ENCODE measurements around the gene PRDM11. TPM values are rescaled to one million over a fixed set of nuclear protein-coding genes. Genes with fewer than 3 reads are reported as not detected.

The PRDM11 gene
- total and polyA plus RNA-seq, 8 donors, result 1.2 to 139 (median 7.9) TPM

- H3K4me1 ChIP-seq, result no peaks in the 10 kb centered on the region
- TF ChIP-seq POLR2A (IDR thresholded peaks at IDR 0.05) (no peak), EP300 (IDR thresholded peaks at IDR 0.05) (no peak), CTCF (IDR thresholded peaks at IDR 0.05) (no peak), POLR2AphosphoS5 (IDR thresholded peaks at IDR 0.05) (no peak)
- no peaks in the 10 kb centered on the region for H3K9me3 ChIP-seq
- peaks cover 0 to 46% (median 0%) of the 10 kb centered on the region in 3 donors for H3K27me3 ChIP-seq
- no peak for DNase-seq
- no peak overlapping the region for H3K27ac ChIP-seq
- no peak overlapping the region for H3K4me3 ChIP-seq
- intact Hi-C loops (cut with DNase I; ENCODE audit: low total_unique reads), result no loop called here
- WGBS, 5 donors, result 34 to 68% (median 52%) methylated on average over 1 of the region's 1 CpG
- H3K36me3 ChIP-seq, result no peaks in the 10 kb centered on the region
These were observed 120.2 kb downstream of the PRDM11 start for GRCh38 chr11:45266676-45267020.

GRCh38 chr11:45267052-45267451, 120.6 kb downstream of the PRDM11 start:
- no peaks in the 10 kb centered on the region for H3K36me3 ChIP-seq
- no peak overlapping the region for H3K4me3 ChIP-seq
- 66 to 72% (median 69%) methylated on average over 14 of the region's 14 CpGs for WGBS, 5 donors
- peaks cover 0 to 41% (median 0%) of the 10 kb centered on the region in 3 donors for H3K27me3 ChIP-seq
- H3K4me1 ChIP-seq, result no peaks in the 10 kb centered on the region
- TF ChIP-seq CTCF (IDR thresholded peaks at IDR 0.05), result peak in 1 of 7 experiments; percentile 17
- TF ChIP-seq EP300 (IDR thresholded peaks at IDR 0.05), result no peak
- no peaks in the 10 kb centered on the region for H3K9me3 ChIP-seq
- intact Hi-C loops (cut with DNase I; ENCODE audit: low total_unique reads), result no loop called here
- no peak for DNase-seq
- H3K27ac ChIP-seq, result no peak overlapping the region

- no peaks in the 10 kb centered on the region for H3K9me3 ChIP-seq
- H3K4me1 ChIP-seq, result no peaks in the 10 kb centered on the region
- no peaks in the 10 kb centered on the region for H3K36me3 ChIP-seq
- H3K27me3 ChIP-seq, result peaks cover 0 to 38% (median 0%) of the 10 kb centered on the region in 3 donors
- DNase-seq, result no peak
- WGBS, 5 donors, result 65 to 82% (median 75%) methylated on average over 13 of the region's 13 CpGs
- no peak overlapping the region for H3K4me3 ChIP-seq
- intact Hi-C loops (cut with DNase I; ENCODE audit: low total_unique reads), result no loop called here
- H3K27ac ChIP-seq, result no peak overlapping the region
- TF ChIP-seq POLR2AphosphoS5 (IDR thresholded peaks at IDR 0.05) (no peak), POLR2A (IDR thresholded peaks at IDR 0.05) (no peak), EP300 (IDR thresholded peaks at IDR 0.05) (no peak), CTCF (IDR thresholded peaks at IDR 0.05) (no peak)
These were observed 121.3 kb downstream of the PRDM11 start for GRCh38 chr11:45267652-45268299.

GRCh38 chr11:45269678-45270077, 123.2 kb downstream of the PRDM11 start:
- Histone ChIP-seq H3K27ac (no peak overlapping the region), H3K27me3 (peaks cover 0 to 24% (median 0%) of the 10 kb centered on the region in 3 donors), H3K36me3 (no peaks in the 10 kb centered on the region), H3K9me3 (no peaks in the 10 kb centered on the region), H3K4me1 (peaks cover 0 to 5% (median 0%) of the 10 kb centered on the region in 4 donors), H3K4me3 (no peak overlapping the region)
- no peak for TF ChIP-seq EP300 (IDR thresholded peaks at IDR 0.05)
- TF ChIP-seq CTCF (IDR thresholded peaks at IDR 0.05), result no peak
- TF ChIP-seq POLR2A (IDR thresholded peaks at IDR 0.05), result no peak
- TF ChIP-seq POLR2AphosphoS5 (IDR thresholded peaks at IDR 0.05), result no peak
- intact Hi-C loops (cut with DNase I; ENCODE audit: low total_unique reads), result no loop called here
- DNase-seq, result no peak

All from stomach (tissue), 9 donors.